Measurements from ENCODE around the gene PPP6R2.

The PPP6R2 gene

DNA sequence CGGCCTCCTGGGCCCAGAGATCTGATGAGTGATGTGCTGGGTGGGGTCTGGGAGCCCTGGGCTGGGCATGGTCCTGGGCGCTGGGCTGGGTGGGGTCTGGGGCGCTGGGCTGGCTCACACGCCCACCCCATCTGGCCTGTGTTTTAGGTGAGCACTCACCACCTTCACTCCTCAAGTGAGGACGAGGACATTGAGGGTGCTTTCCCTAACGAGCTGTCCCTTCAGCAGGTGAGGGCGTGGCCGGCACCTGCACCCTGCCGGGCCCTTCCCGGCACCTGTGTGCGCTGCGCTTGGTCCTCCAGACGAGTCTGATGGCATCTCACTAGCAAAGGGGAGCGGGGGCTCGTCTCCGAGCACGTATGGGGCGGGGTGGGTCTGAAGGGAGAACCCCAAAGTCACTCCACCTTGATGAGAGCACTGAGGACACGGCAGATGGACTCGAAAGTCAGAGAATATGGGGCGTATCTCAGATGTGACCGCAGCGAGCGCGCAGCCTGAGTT, 93.8 kb downstream of the PPP6R2 start:
- TF ChIP-seq, protein P1, sequence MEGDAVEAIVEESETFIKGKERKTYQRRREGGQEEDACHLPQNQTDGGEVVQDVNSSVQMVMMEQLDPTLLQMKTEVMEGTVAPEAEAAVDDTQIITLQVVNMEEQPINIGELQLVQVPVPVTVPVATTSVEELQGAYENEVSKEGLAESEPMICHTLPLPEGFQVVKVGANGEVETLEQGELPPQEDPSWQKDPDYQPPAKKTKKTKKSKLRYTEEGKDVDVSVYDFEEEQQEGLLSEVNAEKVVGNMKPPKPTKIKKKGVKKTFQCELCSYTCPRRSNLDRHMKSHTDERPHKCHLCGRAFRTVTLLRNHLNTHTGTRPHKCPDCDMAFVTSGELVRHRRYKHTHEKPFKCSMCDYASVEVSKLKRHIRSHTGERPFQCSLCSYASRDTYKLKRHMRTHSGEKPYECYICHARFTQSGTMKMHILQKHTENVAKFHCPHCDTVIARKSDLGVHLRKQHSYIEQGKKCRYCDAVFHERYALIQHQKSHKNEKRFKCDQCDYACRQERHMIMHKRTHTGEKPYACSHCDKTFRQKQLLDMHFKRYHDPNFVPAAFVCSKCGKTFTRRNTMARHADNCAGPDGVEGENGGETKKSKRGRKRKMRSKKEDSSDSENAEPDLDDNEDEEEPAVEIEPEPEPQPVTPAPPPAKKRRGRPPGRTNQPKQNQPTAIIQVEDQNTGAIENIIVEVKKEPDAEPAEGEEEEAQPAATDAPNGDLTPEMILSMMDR (IDR thresholded peaks at IDR 0.05; ENCODE audit: insufficient read depth, missing control alignments) = no peak
- no peak for DNase-seq (ENCODE audit: insufficient read length, low spot score)
- FAIRE-seq = no peak

DNA sequence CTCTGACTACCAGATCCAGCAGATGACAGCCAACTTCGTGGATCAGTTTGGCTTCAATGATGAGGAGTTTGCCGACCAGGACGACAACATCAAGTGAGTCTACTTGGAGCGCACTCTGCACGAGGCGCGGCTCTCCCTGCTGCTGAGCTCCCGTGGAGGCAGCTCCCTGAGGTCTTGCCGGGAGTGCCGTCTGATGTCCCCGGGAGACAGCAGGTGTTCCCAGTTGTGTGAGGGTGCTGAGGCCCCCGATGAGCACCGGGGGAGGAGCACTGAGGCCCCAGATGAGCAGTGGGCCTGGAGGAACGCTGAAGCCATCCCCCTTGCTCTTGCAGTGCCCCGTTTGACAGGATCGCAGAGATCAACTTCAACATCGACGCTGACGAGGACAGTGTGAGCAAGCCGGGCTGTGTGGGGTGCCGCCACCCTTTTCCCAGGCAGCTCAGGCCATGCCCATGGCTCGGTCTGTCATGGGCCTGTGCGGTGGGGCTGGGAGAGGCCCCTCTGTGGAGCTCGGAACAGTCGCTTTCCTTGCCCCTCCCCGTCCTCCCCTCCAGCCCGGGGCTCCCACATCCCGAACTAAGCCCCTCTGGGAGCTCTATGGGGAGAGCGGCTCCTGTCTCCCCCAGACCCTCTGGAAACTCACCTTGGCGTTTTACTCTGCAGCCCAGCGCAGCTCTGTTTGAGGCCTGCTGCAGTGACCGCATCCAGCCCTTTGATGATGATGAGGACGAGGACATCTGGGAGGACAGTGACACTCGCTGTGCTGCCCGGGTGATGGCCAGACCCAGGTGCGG, 94.6 kb downstream of the PPP6R2 start:
- DNase-seq (ENCODE audit: insufficient read length, low spot score) = no peak
- TF ChIP-seq, protein P1 (IDR thresholded peaks at IDR 0.05; ENCODE audit: insufficient read depth, missing control alignments) = no peak
- no peak for FAIRE-seq

DNA sequence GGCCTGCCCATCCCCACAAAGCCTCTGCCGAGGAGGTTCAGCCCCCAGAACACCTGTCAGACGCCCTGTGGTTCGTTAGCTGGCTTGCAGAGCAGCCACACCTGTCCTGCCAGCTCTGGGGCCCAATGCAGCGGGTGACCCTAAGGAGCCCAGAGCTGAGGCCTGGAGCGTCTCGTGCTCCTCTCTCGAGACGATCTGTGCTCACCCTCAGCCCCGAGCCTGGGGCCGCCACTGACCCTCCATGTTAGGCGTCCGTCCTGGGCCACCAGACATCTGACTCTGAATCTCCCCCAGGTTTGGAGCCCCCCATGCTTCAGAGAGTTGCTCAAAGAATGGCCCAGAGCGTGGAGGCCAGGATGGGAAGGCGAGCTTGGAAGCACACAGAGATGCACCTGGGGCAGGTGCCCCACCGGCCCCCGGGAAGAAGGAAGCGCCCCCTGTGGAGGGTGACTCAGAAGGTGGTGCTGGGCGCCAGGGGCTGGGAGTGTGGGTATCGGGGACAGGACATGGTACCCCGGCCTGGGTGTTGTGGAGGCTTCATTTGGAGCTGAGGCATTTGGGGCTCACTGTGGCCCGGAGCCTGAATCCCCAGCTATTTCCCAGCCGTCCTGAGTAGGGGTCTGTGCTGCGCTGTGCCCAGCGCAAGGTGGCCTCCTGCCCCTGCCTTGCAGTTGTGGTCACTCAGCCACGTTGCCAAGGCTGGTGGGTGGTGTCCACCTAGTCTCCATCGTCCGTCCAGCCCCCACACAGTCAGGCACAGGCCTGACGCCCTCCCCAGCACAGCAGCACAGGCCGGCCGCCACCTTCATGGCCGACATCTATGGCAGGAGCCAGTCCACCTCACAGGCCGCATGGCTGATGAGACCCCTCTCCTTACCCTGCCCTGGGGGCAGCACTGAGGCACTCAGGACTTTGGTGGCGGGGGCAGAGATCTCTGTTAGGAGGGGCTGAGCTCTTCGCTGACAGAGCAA, 95.5 kb downstream of the PPP6R2 start:
- no peak for FAIRE-seq
- DNase-seq (ENCODE audit: insufficient read length, low spot score) = no peak
- TF ChIP-seq, protein P1 (IDR thresholded peaks at IDR 0.05; ENCODE audit: insufficient read depth, missing control alignments) = no peak

DNA sequence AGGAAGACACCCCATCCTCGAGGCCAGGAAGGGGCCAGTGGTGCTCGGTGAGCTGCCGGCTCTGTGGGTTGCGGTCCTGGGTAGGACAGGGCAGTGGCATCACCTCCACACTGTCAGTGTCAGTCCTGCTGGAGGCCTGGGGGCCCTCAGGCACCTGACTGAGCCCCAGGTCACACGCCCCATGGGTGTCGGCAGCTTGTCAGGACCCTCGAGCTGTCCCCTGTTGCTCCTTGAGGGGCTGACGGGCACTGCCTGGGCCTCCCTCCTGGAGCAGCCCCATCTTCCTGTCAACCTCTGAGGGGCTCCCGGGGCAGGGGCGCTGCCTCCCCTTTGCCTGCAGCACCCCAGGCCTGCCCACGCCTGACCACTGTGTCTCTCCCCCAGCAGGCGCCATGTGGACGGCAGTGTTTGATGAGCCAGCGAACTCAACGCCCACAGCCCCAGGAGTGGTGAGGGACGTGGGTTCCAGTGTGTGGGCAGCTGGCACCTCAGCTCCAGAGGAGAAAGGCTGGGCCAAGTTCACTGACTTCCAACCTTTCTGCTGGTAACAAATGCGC, 96.3 kb downstream of the PPP6R2 start:
- TF ChIP-seq, protein P1 (IDR thresholded peaks at IDR 0.05; ENCODE audit: insufficient read depth, missing control alignments) = no peak
- no peak for DNase-seq (ENCODE audit: insufficient read length, low spot score)
- FAIRE-seq = no peak

DNA sequence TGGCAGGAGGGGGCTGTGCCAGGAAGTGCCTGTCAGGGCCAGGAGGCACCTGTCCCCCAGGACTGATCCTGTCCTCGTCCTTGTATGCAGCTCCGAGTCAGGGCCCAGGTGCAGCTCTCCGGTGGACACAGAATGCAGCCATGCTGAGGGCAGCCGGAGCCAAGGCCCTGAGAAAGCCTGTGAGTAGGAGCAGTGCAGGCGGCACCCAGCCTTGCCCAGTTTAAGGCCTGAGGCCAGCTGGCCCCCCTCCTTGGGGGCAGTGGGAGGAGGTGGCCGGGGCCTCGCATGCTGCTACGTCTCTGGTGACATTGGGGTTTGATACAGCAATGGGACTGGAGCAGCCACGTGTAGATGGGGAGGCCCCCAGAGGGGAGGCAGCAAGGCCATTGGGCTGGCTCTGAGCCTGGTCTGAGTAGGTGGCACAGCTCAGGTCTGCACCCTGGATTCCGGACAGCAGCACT, 96.8 kb downstream of the PPP6R2 start:
- DNase-seq (ENCODE audit: insufficient read length, low spot score) = no peak
- FAIRE-seq = no peak
- TF ChIP-seq, protein P1 (IDR thresholded peaks at IDR 0.05; ENCODE audit: insufficient read depth, missing control alignments) = no peak

DNA sequence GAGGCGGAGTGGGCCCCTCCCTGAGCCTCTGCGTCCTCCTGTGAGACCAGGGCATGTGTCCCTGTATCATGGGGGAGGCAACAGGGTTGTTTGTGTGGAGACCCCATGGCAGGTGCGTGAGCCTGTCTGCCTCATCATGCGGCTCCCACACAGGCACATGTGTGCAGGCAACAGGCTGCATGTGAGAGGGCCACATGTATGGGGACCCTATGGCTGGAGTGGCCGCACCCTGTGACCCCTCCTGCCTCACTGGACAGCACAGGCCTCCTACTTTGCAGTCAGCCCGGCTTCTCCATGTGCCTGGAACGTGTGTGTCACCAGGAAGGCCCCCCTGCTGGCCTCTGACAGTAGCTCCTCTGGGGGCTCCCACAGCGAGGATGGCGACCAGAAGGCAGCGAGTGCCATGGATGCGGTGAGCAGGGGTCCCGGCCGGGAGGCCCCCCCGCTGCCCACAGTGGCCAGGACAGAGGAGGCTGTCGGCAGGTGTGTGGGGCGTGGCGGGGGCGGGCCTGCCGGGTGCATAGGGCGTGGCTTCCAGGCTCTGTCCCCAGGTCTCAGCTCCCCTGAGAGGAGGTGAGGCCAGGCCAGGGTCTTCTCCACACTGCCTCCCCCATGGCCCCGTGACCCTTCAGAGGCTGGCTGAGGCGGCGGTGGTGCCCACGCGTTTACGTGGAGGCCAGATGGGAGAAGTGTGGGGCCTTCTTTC, 97.6 kb downstream of the PPP6R2 start:
- no peak for DNase-seq (ENCODE audit: insufficient read length, low spot score)
- no peak for FAIRE-seq
- TF ChIP-seq, protein P1 (IDR thresholded peaks at IDR 0.05; ENCODE audit: insufficient read depth, missing control alignments) = no peak

Measured in D721Med (cell line).